HG03039 (cell line): ENCODE results near the gene PLXDC2.

Experiments
- ATAC-seq: cut with Tn5 transposase; IDR thresholded peaks from one replicate; pipeline ENCODE4 v1.9.1; 2021; ENCODE audit warnings: mild to moderate bottlenecking, moderate library complexity; ENCODE audit not compliant: unreplicated experiment

PLXDC2 gene

GRCh38 chr10:19848226-19848985, 32.2 kb downstream of the PLXDC2 start:
- ATAC-seq = no peak

DNA sequence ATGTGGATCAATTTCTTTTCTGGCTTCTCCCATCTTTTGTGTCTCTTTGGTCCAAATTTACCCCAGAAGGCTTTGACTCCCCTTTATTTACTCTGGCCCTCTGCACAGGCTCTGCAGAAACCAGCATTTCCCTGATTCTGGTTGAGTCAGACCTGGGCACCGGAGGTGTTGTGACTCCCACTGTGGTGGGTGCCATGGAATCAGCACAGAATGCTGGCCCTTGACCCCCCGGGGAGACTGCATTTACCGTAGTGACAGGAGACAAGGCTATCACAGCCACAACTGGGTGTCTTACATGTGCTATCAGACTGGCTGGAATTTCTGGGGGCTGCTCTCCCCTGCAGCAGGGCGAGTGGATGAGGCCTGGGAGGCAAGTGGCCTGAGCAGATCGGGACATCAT, 37.6 kb downstream of the PLXDC2 start:
- ATAC-seq = no peak

- ATAC-seq = no peak
Observed at GRCh38 chr10:19857876-19858275, 41.6 kb downstream of the PLXDC2 start.

GRCh38 chr10:19860107-19860506, 43.9 kb downstream of the PLXDC2 start:
- ATAC-seq = no peak

DNA sequence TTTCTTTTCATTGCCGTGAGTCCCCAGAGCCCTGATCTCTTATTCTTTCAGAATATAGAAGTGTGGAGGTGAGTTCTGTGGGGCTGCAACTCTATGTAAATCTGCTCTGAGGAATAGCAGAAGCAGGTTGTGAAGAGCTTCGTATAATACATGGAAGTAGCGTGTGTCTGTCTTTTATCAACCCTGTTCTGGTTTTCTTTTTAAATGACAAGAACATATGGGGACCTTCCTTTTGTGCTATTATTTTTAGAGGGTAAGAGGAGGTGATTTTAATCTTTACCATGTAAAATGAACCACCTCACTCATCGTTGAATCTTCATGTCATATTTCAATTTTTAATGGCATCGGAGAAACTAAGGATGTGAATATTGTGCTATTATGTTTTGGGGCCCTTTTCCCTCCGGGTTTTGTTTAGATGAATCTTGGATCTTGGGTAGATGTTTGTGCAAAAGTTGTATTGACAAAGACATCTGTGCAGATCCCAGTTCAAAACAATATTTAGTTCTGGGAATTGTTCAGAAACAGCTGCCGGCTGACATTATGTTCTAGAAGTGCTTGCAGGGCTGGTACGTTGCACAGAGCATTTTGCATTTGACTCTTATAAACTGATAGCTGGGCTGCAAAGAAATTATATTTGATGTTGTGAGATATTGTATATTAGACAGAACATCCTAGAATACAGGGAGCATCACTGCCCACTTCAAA, 46.7 kb downstream of the PLXDC2 start:
- no peak for ATAC-seq

- no peak for ATAC-seq
Observed at GRCh38 chr10:19865676-19866075, 49.4 kb downstream of the PLXDC2 start.

GRCh38 chr10:19869370-19869769, 53.1 kb downstream of the PLXDC2 start:
- ATAC-seq = no peak

- no peak for ATAC-seq
Observed at GRCh38 chr10:19872504-19873271, 56.5 kb downstream of the PLXDC2 start.

- ATAC-seq = no peak
Observed at GRCh38 chr10:19874190-19874589, 58.0 kb downstream of the PLXDC2 start.

- no peak for ATAC-seq
Observed at GRCh38 chr10:19874791-19875190, 58.6 kb downstream of the PLXDC2 start.

GRCh38 chr10:19876570-19876969, 60.3 kb downstream of the PLXDC2 start:
- ATAC-seq = no peak

- ATAC-seq = no peak
Observed at GRCh38 chr10:19877466-19878255, 61.4 kb downstream of the PLXDC2 start.

DNA sequence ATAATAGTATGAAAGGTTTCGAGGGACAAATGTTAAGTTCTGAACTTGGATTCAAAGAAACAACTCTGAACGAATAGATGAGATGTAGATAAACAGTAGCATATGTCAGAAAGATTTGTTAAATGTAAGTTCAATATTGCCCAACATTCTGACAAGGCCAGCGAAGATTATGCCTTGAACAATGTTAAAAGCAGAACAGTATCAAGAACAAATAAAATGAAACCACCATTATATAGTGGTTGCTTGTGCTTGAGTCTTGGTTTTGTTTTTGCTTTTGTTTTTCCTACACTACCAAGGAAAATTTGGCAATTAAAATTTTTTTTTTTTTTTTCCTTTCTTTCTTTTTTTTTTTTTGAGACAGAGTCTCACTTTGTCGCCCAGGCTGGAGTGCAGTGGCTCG, 66.4 kb downstream of the PLXDC2 start:
- no peak for ATAC-seq

- ATAC-seq = no peak
Observed at GRCh38 chr10:19888061-19888660, 71.9 kb downstream of the PLXDC2 start.

- no peak for ATAC-seq
Observed at GRCh38 chr10:19889256-19889655, 73.0 kb downstream of the PLXDC2 start.

- ATAC-seq = no peak
Observed at GRCh38 chr10:19891429-19891828, 75.2 kb downstream of the PLXDC2 start.

- ATAC-seq = no peak
Observed at GRCh38 chr10:19892270-19892669, 76.0 kb downstream of the PLXDC2 start.

DNA sequence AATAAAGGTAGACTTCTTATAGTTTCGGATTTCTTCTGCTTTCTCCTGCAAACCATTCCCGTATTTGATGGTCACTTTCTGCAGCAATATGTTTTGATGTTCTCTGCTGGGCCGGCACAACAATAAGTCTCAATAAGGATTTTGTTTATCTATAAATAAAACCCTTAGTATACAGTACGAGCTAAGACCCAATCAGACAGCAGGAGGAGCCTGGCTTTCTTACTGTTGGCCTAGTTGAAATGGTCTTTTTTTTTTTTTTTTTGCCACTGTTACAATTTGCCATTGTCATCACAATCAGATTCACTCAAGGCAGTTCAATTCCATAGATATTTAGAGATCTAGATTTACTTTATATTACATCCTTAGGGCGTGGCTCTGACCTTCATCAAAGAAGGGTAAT, 76.4 kb downstream of the PLXDC2 start:
- ATAC-seq = no peak

DNA sequence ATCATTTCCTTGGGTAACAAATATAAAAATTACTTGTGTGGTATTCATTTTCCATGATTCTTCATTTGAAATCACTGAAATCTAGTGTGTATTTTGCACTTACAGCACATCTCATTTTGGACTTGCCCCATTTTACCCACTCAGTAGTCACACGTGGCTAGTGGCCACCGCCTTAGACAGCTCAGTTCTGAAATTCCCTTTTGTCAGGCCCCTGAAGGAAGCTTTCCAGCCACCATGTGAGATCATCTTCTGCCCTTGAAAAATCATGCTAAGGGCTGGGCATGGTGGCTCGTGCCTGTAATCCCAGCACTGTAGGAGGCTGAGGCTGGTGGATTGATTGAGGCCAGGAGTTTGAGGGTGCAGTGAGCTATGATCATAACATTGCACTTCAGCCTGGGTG, 79.3 kb downstream of the PLXDC2 start:
- ATAC-seq = no peak

- ATAC-seq = no peak
Observed at GRCh38 chr10:19902456-19902855, 86.2 kb downstream of the PLXDC2 start.
